Mucosa of rectum (tissue), 2 donors: Measurements from ENCODE around the gene OVCH1.

ENCODE experiments used
- H3K27ac ChIP-seq, 2 donors: one replicate each; pipeline ENCODE4 v1.7.0; 2013; ENCODE audit warnings: inconsistent platforms in 2 of 2, low read depth in 2 of 2, low read length in 2 of 2
- H3K27me3 ChIP-seq, 2 donors: one replicate each; pipeline ENCODE4 v1.7.0; 2013; ENCODE audit warnings: low read length in 2 of 2; ENCODE audit not compliant: control insufficient read depth in 2 of 2, insufficient read depth in 2 of 2
- H3K36me3 ChIP-seq, 2 donors: one replicate each; pipeline ENCODE4 v1.7.0; 2013; ENCODE audit warnings: low read length in 2 of 2; ENCODE audit not compliant: control insufficient read depth in 2 of 2, insufficient read depth in 2 of 2
- H3K4me1 ChIP-seq, 2 donors: one replicate each; pipeline ENCODE4 v1.7.0; 2013; ENCODE audit warnings: low read length in 2 of 2, mild to moderate bottlenecking in 1 of 2; ENCODE audit not compliant: control insufficient read depth in 2 of 2, insufficient read depth in 2 of 2
- H3K4me3 ChIP-seq, 2 donors: one replicate each; pipeline ENCODE4 v1.7.0; 2013; ENCODE audit warnings: low read length in 2 of 2
- H3K9ac ChIP-seq, 2 donors: one replicate each; pipeline ENCODE4 v1.7.0; 2013; ENCODE audit warnings: low read length in 2 of 2, low read depth in 1 of 2, mild to moderate bottlenecking in 1 of 2
- H3K9me3 ChIP-seq, 2 donors: one replicate each; pipeline ENCODE4 v1.7.0; 2013; ENCODE audit warnings: low read length in 2 of 2; ENCODE audit not compliant: control insufficient read depth in 2 of 2
- donor health status: healthy.
- donor health status: Normal muscosa, but diverticular disease.

OVCH1 gene

DNA sequence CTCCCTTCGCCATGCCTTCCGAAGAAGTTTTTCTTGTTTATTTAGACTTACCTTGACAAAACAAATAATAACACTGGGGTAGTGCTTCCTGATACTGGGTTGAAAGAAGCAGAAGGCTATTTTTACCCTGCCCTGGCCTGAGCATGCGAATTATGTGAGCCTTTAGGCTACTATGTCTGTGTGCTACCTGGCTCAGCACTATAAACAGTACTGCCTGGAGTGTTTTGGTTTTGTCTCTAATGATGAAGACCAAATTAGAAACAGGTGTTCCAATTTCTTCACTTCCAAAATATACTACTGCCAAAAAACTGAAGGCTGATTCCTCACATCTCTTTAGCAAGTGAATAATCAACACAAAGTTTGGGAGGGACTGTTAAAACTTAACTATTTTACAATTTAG is 7.6 kb upstream of the OVCH1 start:
- Histone ChIP-seq H3K36me3 (no peaks in the 10 kb centered on the region), H3K4me1 (no peaks in the 10 kb centered on the region), H3K9ac (no peak overlapping the region), H3K4me3 (no peak overlapping the region), H3K27ac (no peak overlapping the region), H3K27me3 (no peaks in the 10 kb centered on the region), H3K9me3 (no peaks in the 10 kb centered on the region)

DNA sequence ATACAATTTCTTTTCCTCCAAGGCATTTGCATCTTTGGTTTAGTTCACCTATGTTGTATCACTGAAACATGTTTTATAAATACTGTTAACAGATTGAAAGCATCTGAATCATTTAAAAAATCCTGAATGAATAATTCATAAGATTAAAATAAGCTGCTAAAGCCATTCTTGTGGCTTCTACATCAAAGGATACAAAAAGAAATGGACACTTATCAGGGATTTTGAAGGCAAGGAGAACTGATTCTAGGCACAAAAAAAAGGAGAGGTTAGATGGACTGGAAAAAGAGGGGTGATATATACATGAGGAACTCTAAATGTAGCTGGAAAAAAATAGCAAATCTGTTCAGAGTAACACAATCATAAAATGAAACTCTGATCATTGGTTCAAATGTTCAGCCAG is 5.8 kb upstream of the OVCH1 start:
- Histone ChIP-seq H3K27me3 (no peaks in the 10 kb centered on the region), H3K9me3 (no peaks in the 10 kb centered on the region), H3K36me3 (no peaks in the 10 kb centered on the region), H3K4me1 (no peaks in the 10 kb centered on the region), H3K9ac (no peak overlapping the region), H3K4me3 (no peak overlapping the region), H3K27ac (no peak overlapping the region)

DNA sequence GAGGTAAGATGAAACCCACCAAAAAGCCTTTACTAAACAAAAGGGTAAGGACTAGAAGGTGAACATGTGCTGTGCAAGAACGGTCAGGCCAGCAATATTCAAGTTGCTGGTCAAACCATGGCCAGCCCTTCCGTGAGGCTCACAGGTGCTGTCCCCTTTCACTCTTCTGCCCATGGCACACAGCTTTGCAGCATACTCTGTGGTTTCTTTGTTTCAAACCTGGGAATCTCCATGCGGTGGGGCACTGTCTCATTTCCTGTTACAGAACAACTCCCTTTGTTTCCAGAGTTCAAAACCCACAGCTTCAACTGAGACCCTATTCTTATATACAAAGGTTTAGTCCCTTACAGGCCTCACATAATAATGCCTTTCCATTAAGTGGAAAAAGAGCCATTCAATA is 1.7 kb upstream of the OVCH1 start:
- Histone ChIP-seq H3K9me3 (no peaks in the 10 kb centered on the region), H3K27ac (no peak overlapping the region), H3K4me3 (no peak overlapping the region), H3K36me3 (no peaks in the 10 kb centered on the region), H3K27me3 (no peaks in the 10 kb centered on the region), H3K4me1 (no peaks in the 10 kb centered on the region), H3K9ac (no peak overlapping the region)

DNA sequence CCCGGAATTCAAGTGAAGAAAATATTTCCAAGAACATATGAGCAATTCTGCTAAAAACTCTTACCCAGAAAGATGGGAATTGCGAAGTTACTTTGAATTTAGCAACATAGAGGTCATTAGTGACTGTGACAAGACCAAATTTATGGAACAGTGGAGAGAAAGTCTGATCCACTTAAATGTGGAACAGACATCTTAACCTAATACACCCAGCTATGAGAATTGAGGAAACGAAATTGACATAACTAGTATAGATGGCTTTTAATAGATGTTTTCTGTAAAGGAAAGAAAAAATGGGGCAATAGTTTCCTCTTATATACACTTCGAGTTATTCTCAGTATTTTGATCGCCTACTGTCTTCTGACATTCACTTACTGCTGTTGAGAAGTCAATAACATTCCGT is 4.6 kb downstream of the OVCH1 start:
- H3K9me3 ChIP-seq = no peaks in the 10 kb centered on the region
- no peaks in the 10 kb centered on the region for H3K27me3 ChIP-seq
- H3K4me3 ChIP-seq = no peak overlapping the region
- no peak overlapping the region for H3K27ac ChIP-seq
- no peaks in the 10 kb centered on the region for H3K36me3 ChIP-seq
- H3K4me1 ChIP-seq = no peaks in the 10 kb centered on the region
- no peak overlapping the region for H3K9ac ChIP-seq

DNA sequence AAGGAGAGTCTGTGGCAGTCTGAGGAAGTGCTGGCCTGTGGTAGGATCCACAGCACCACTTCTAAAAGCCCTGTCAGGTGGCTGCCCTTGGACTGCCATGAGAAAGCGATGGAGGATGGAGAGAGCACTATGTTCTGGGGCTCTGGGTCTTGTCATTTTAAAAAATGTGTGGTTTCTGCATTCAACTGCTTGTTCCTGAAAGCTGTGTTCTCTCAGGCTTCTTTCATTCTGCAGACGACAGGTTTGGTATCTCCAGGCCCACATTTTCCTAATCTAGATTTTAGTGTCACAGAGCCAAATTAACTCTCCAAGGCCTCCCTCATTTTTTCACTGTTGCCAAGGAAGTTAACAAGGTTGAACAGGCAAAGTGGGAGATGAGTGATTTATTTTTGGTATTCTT is 10.5 kb downstream of the OVCH1 start:
- H3K4me3 ChIP-seq = no peak overlapping the region
- H3K4me1 ChIP-seq = no peaks in the 10 kb centered on the region
- H3K27ac ChIP-seq = no peak overlapping the region
- no peaks in the 10 kb centered on the region for H3K9me3 ChIP-seq
- no peak overlapping the region for H3K9ac ChIP-seq
- no peaks in the 10 kb centered on the region for H3K36me3 ChIP-seq
- H3K27me3 ChIP-seq = no peaks in the 10 kb centered on the region

DNA sequence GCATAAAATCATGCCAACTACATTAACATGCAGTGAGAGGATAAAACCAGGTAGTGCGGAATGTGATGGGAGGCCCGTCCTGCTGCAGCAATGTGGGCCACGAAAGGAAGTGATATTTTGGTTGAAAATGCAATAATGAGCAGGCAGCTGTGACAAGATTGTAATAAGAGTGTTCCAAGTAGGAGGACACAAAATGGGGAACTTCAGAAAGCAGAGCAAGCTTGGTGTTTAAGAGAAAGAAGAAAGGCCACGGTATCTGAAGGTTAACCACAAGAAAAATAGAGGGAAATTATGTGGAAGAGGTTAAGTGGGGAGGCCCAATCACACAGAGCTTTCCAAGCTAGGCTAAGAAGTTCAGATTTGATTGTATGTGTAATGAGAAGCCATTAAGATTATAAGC is 34.3 kb downstream of the OVCH1 start:
- H3K27me3 ChIP-seq = no peaks in the 10 kb centered on the region
- H3K4me3 ChIP-seq = no peak overlapping the region
- H3K36me3 ChIP-seq = no peaks in the 10 kb centered on the region
- no peak overlapping the region for H3K9ac ChIP-seq
- no peak overlapping the region for H3K27ac ChIP-seq
- H3K4me1 ChIP-seq = no peaks in the 10 kb centered on the region
- no peaks in the 10 kb centered on the region for H3K9me3 ChIP-seq

DNA sequence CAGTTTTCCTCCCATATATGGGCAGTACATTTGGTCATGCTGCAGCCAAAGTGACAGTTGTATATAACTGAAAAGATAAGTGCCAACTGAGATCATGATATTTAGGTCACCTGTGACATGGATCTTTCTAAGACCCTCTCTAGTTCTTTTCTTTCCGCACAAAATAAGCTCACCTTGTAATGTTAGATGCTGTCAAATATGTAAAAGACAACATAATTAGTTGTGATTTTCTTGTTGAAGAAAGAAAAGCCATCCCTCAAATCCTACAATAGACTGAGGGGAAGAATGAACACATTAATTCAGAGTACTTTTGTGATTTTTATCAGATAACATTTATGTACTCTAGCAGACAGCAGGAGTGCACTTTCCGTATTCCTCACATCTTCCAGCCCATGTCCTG is 37.4 kb downstream of the OVCH1 start:
- no peak overlapping the region for H3K27ac ChIP-seq
- H3K4me3 ChIP-seq = no peak overlapping the region
- no peaks in the 10 kb centered on the region for H3K9me3 ChIP-seq
- H3K4me1 ChIP-seq = no peaks in the 10 kb centered on the region
- no peaks in the 10 kb centered on the region for H3K27me3 ChIP-seq
- H3K36me3 ChIP-seq = no peaks in the 10 kb centered on the region
- no peak overlapping the region for H3K9ac ChIP-seq

DNA sequence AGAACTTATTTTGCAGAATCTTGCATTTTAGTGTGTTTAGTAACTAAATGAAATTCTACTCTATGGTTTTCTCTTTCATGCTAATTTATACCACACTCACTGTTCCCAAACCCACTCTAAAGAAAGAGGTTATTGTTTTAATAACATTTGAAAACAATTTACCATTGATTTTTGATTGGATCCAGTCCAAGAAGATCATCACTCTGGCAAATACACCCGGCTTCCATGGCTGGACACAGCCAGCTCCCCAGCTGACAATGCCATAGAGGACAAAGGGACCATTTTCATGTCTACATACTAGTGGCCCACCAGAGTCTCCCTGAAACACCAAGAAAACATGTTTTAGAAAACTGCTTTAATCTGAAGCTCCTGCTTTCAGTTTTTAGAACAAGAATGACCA is 42.4 kb downstream of the OVCH1 start:
- H3K27me3 ChIP-seq = no peaks in the 10 kb centered on the region
- no peaks in the 10 kb centered on the region for H3K36me3 ChIP-seq
- H3K27ac ChIP-seq = no peak overlapping the region
- H3K9ac ChIP-seq = no peak overlapping the region
- H3K4me3 ChIP-seq = no peak overlapping the region
- H3K4me1 ChIP-seq = no peaks in the 10 kb centered on the region
- no peaks in the 10 kb centered on the region for H3K9me3 ChIP-seq

DNA sequence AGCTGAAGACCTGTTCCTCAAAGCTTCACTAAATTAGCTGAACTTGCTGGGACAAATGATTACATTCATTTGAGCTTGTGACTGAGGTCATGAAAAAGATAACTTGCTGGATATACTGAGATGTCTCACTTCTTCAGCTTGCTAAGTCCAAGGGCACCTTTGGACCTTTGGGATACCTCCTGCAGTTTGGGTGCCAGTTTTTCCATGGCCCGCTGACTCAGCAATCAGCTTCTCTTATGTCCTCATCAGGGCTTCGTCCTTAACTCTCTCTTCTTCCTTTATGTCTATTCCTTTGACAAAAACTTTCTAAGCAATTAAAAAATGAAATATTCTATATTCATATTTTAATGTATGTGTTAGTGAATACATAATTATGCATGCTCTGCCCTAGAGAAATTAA is 45.6 kb downstream of the OVCH1 start:
- no peaks in the 10 kb centered on the region for H3K27me3 ChIP-seq
- H3K9me3 ChIP-seq = no peaks in the 10 kb centered on the region
- H3K27ac ChIP-seq = no peak overlapping the region
- no peak overlapping the region for H3K4me3 ChIP-seq
- H3K4me1 ChIP-seq = no peaks in the 10 kb centered on the region
- H3K9ac ChIP-seq = no peak overlapping the region
- H3K36me3 ChIP-seq = no peaks in the 10 kb centered on the region

DNA sequence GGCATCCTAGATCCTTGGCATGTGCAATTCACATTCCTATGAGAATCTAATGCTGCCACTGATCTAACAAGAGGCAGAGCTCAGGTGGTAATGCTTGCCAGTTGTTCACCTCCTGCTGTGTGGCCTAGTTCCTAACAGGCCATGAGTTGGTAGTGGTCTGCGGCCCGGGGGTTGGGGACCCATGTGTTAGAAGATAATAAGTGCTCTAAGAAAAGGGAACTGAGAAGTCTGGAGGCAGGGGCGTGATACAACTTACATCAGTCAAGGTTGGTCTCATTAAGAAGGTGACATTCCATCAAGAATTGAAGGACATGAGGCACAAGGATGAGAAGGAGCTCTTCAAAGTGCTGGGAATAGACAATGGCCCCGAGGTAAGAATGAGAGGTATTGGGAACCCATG is 49.3 kb downstream of the OVCH1 start:
- Histone ChIP-seq H3K4me3 (no peak overlapping the region), H3K36me3 (no peaks in the 10 kb centered on the region), H3K27me3 (no peaks in the 10 kb centered on the region), H3K27ac (no peak overlapping the region), H3K9ac (no peak overlapping the region), H3K9me3 (no peaks in the 10 kb centered on the region), H3K4me1 (no peaks in the 10 kb centered on the region)

DNA sequence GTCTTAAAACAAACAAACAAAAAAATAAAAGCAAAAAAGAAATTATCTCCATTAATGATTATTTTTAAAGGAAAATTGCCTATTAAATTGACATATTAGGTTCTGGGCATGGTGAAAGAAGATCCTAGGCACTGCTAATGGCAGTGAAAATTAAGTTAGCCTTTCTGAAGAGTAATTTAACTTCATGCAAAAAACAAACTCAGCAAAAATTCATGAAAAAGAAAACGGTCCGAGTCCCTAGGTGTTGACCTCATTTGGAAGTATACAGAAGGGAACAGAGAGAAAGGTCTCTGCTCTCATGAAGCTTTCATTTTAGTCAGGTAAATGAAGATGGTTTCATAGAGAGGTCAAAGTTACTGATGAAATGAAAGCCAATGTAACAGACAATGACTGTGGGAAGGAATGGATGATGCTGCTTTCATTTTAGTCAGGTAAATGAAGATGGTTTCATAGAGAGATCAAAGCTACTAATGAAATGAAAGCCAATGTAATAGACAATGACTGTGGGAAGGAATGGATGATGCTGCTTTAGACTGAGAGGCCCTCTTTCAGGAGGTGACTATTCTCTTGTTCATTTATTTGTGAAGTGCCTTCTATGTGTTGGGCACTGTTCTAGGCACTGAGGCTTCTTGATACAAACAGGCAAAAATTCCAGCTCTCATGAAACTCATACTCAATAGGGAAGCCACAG is 50.1 kb downstream of the OVCH1 start:
- Histone ChIP-seq H3K4me1 (no peaks in the 10 kb centered on the region), H3K4me3 (no peak overlapping the region), H3K9ac (no peak overlapping the region), H3K36me3 (no peaks in the 10 kb centered on the region), H3K9me3 (no peaks in the 10 kb centered on the region), H3K27ac (no peak overlapping the region), H3K27me3 (no peaks in the 10 kb centered on the region)
